B cell (primary cell): ENCODE data around the gene FASTK. TPM values are rescaled to one million over a fixed set of nuclear protein-coding genes. Genes with fewer than 3 reads are reported as not detected.

ENCODE experiments used
- ATAC-seq: fragments of 200-7000 bp; cut with Tn5 transposase; one replicate; pipeline ENCODE4 v1.10.0; 2021; ENCODE audit warnings: low read depth, mild to moderate bottlenecking, moderate number of reproducible peaks, moderate library complexity
- CTCF ChIA-PET: fragments of 350-600 bp; sonication (Branson Sonifier 250); formaldehyde crosslinking; loops from one replicate; lab custom pipeline; 2021; ENCODE audit warnings: antibody characterized with exemption, inconsistent platforms; lab: Charles Lee
- POLR2A ChIA-PET: fragments of 350-600 bp; sonication (Branson Sonifier 250); formaldehyde crosslinking; loops from one replicate; lab custom pipeline; 2021; ENCODE audit warnings: antibody characterized with exemption; lab: Charles Lee
- DNase-seq: peaks from one replicate; pipeline ENCODE4 v3.0.0; 2013
- H2AFZ ChIP-seq: 2 replicates; pipeline ENCODE4 v1.6.1; 2012; ENCODE audit warnings: mild to moderate bottlenecking, low read depth, low read length; ENCODE audit not compliant: insufficient read depth, poor library complexity, severe bottlenecking
- H3K27ac ChIP-seq, 2 donors: 1 replicate in 1 of 2; 2 replicates in 1 of 2; pipeline ENCODE4 v1.5.1; 2012 to 2013; ENCODE audit warnings: low read length in 2 of 2, mild to moderate bottlenecking in 2 of 2, moderate library complexity in 1 of 2
- H3K27me3 ChIP-seq, 4 experiments: fragments of 200-600 bp in 1 of 4; sonication (generic) in 1 of 4; replicated peaks in 1 of 4; 1 replicate in 2 of 4; 2 replicates in 2 of 4; pipeline versions ENCODE4 v1.6.1 to v1.7.0; 2013 to 2016; ENCODE audit warnings: low read length in 3 of 4, mild to moderate bottlenecking in 2 of 4, mixed read lengths in 1 of 4, moderate library complexity in 1 of 4; ENCODE audit not compliant: insufficient read depth in 4 of 4, control insufficient read depth in 3 of 4; ENCODE audit errors: control extremely low read depth in 1 of 4
- H3K36me3 ChIP-seq, 2 experiments: replicated peaks in 1 of 2; 1 replicate in 1 of 2; 2 replicates in 1 of 2; pipeline versions ENCODE4 v1.6.1 to v1.7.1; 2013; ENCODE audit warnings: low read length in 1 of 2; ENCODE audit not compliant: insufficient read depth in 2 of 2, control insufficient read depth in 1 of 2; ENCODE audit errors: control extremely low read depth in 1 of 2, extremely low read depth in 1 of 2
- H3K4me1 ChIP-seq, 2 donors: fragments of 200-600 bp in 1 of 2; sonication (generic) in 1 of 2; 1 replicate in 1 of 2; 2 replicates in 1 of 2; pipeline versions ENCODE4 v1.5.1 to v1.6.1; 2013 to 2017; ENCODE audit warnings: low read length in 2 of 2; ENCODE audit not compliant: control insufficient read depth in 2 of 2, insufficient read depth in 2 of 2
- H3K4me2 ChIP-seq: replicated peaks from 2 replicates; pipeline ENCODE3; 2012; ENCODE audit warnings: mild to moderate bottlenecking, low read depth, low read length; ENCODE audit not compliant: poor library complexity, severe bottlenecking
- H3K4me3 ChIP-seq, 5 experiments: fragments of 200-600 bp in 1 of 5; sonication (generic) in 1 of 5; 1 replicate in 3 of 5; 2 replicates in 2 of 5; pipeline versions ENCODE4 v1.5.1 to v1.7.0; 2011 to 2016; ENCODE audit warnings: low read length in 4 of 5, mild to moderate bottlenecking in 4 of 5, low read depth in 2 of 5, control low read depth in 1 of 5, moderate library complexity in 1 of 5; ENCODE audit not compliant: insufficient read depth in 1 of 5; ENCODE audit errors: control extremely low read depth in 1 of 5, extremely low read depth in 1 of 5
- H3K79me2 ChIP-seq: fragments of 200-600 bp; sonication (generic); one replicate; pipeline ENCODE4 v1.6.0; 2016; ENCODE audit warnings: low read length; ENCODE audit not compliant: control insufficient read depth, insufficient read depth
- H3K9ac ChIP-seq: fragments of 200-600 bp; sonication (generic); 2 replicates; pipeline ENCODE4 v1.6.1; 2017; ENCODE audit warnings: mild to moderate bottlenecking, low read length, moderate library complexity
- H3K9me3 ChIP-seq, 3 donors: one replicate each; pipeline versions ENCODE4 v1.6.1 to v1.7.1; 2013; ENCODE audit warnings: low read length in 2 of 3; ENCODE audit not compliant: control insufficient read depth in 2 of 3, insufficient read depth in 1 of 3; ENCODE audit errors: control extremely low read depth in 1 of 3
- H4K20me1 ChIP-seq: 2 replicates; pipeline ENCODE4 v1.6.0; 2012; ENCODE audit warnings: mild to moderate bottlenecking, low read length; ENCODE audit not compliant: insufficient read depth, control insufficient read depth, poor library complexity, severe bottlenecking
- H3K27ac Mint-ChIP-seq: one replicate; pipeline ENCODE4 v1.8.0; 2021; ENCODE audit warnings: mixed read lengths
- H3K27me3 Mint-ChIP-seq: one replicate; pipeline ENCODE4 v1.8.0; 2021; ENCODE audit warnings: mixed read lengths
- H3K4me1 Mint-ChIP-seq: one replicate; pipeline ENCODE4 v1.8.0; 2021; ENCODE audit warnings: mixed read lengths
- H3K4me3 Mint-ChIP-seq: one replicate; pipeline ENCODE4 v1.8.0; 2021; ENCODE audit warnings: mixed read lengths
- H3K9me3 Mint-ChIP-seq: one replicate; pipeline ENCODE4 v1.8.0; 2022; ENCODE audit warnings: mixed read lengths; ENCODE audit not compliant: insufficient read depth
- EZH2 ChIP-seq: IDR thresholded peaks from 2 replicates; pipeline ENCODE4 v1.6.1; 2012; ENCODE audit warnings: borderline replicate concordance, low read depth, mild to moderate bottlenecking, moderate library complexity, low read length; ENCODE audit not compliant: insufficient read depth, poor library complexity, severe bottlenecking
- WGBS: methylation state at CpG from one replicate; pipeline ENCODE4 v1.1.5; 2013; ENCODE audit warnings: missing lambda C conversion rate; ENCODE audit not compliant: insufficient coverage; 5-methylcytosine and 5-hydroxymethylcytosine counted together
- intact Hi-C: fragments of 100-400 bp; cut with micrococcal nuclease; formaldehyde crosslinking; loops from one replicate; pipeline ENCODE4 v1.10.0; 2022
- polyA plus RNA-seq: library from polyadenylated mRNA; depleted of rRNA; stranded (reverse); fragments of >200 nt; gene quantifications from 2 replicates; pipeline ENCODE4 v1.2.3, GENCODE V29; 2012
- total RNA-seq, 2 donors: library from RNA; stranded (reverse); fragments of 120-200 nt in 1 of 2; gene quantifications; 1 replicate in 1 of 2; 2 replicates in 1 of 2; pipeline versions ENCODE4 v1.2.3 to v1.2.4, GENCODE V29; 2013 to 2022
- TF ChIP-seq, protein P1 (sequence below): fragments of 200-600 bp; IDR thresholded peaks from one replicate; pipeline ENCODE4 v1.8.0; 2022; ENCODE audit warnings: antibody characterized with exemption, mild to moderate bottlenecking

Gene FASTK
- total and polyA plus RNA-seq, 2 donors (not counting 1 experiment from before 2014, with no cell fraction given): 120 to 258 TPM

DNA sequence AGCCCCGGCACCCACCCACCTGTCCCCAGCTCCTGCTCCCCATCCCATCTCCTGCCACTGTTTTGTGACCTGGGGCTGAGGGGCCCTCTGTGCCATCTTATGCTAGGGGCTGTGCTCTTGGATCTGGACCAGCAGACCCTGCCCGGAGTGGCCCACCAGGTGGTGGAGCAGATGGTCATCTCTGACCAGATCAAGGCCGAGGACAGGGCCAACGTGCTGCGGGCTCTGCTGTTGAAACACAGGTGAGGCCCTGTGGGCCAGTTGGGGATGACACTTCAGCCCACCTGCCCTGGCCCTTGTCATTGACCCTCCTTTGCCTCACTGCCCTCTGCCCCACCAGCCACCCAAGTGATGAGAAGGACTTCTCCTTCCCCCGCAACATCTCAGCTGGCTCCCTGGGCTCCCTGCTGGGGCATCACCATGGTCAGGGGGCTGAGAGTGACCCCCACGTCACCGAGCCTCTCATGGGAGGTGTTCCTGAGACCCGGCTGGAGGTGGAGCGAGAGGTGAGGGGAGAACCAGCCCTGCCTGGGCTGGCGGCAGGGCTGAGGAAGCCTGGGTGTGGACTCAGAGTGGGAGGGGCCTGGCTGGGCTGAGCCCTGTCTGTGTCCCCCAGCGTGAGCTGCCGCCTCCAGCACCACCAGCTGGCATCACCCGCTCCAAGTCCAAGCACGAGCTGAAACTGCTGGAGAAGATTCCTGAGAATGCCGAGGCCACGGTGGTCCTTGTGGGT, 10.6 kb downstream of the FASTK start:
- no peak overlapping the region for H3K4me2 ChIP-seq
- DNase-seq (no peak), ATAC-seq (no peak)
- H3K4me3 ChIP-seq: no peak overlapping the region
- no peaks in the 10 kb centered on the region for H3K9me3 Mint-ChIP-seq
- H3K27me3 Mint-ChIP-seq: no peaks in the 10 kb centered on the region
- no peak overlapping the region for H3K27ac ChIP-seq
- intact Hi-C loops: no loop called here
- H3K27ac Mint-ChIP-seq: no peak overlapping the region
- POLR2A ChIA-PET: no interaction called here
- CTCF ChIA-PET: no interaction called here
- H3K79me2 ChIP-seq: no peaks in the 10 kb centered on the region
- peaks cover 0 to 39% of the 10 kb centered on the region in 2 experiments for H3K36me3 ChIP-seq
- no peak for TF ChIP-seq EZH2
- TF ChIP-seq, protein P1, sequence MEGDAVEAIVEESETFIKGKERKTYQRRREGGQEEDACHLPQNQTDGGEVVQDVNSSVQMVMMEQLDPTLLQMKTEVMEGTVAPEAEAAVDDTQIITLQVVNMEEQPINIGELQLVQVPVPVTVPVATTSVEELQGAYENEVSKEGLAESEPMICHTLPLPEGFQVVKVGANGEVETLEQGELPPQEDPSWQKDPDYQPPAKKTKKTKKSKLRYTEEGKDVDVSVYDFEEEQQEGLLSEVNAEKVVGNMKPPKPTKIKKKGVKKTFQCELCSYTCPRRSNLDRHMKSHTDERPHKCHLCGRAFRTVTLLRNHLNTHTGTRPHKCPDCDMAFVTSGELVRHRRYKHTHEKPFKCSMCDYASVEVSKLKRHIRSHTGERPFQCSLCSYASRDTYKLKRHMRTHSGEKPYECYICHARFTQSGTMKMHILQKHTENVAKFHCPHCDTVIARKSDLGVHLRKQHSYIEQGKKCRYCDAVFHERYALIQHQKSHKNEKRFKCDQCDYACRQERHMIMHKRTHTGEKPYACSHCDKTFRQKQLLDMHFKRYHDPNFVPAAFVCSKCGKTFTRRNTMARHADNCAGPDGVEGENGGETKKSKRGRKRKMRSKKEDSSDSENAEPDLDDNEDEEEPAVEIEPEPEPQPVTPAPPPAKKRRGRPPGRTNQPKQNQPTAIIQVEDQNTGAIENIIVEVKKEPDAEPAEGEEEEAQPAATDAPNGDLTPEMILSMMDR: no peak
- no peaks in the 10 kb centered on the region for H4K20me1 ChIP-seq
- H3K4me1 Mint-ChIP-seq: no peaks in the 10 kb centered on the region
- H3K9ac ChIP-seq: no peak overlapping the region
- H3K4me1 ChIP-seq: no peaks in the 10 kb centered on the region
- H3K27me3 ChIP-seq: no peaks in the 10 kb centered on the region
- no peak overlapping the region for H3K4me3 Mint-ChIP-seq
- no peak overlapping the region for H2AFZ ChIP-seq
- no peaks in the 10 kb centered on the region for H3K9me3 ChIP-seq
- WGBS: 95% methylated on average over 16 of the region's 17 CpGs

DNA sequence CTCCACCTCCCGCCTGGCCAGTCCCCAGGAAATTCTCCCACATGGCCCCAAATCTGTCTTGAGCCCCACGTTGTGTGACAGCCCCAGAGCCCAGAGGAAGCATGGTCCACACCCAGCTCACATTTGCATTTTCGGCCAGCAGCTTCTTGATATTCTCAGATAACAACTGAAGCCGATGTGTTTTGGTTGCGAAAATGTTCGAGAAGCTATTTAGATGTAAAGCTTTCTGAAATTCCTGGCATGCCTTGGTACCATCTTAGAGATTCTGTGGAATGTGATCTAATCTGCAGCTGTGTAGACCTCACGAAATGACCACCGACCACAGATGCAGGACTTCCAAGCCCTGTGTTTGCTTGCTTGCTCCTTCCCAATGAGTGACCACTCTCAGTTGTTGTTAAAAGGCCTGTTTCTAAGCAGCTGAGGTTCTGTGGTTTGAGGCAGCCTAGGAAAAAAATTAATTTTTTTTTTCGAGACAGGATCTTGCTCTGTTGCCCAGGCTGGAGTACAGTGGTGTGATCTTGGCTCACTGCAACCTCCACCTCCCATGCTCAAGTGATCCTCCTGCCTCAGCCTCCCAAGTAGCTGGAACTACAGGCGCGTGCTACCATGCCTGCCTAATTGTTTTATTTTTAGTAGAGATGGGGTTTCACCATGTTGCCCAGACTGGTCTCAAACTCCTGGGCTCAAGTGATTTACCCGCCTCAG, 12.4 kb downstream of the FASTK start:
- H3K79me2 ChIP-seq: no peaks in the 10 kb centered on the region
- no peak overlapping the region for H3K4me2 ChIP-seq
- TF ChIP-seq EZH2: no peak
- H3K4me3 ChIP-seq: no peak overlapping the region
- 100% methylated on average over 10 of the region's 12 CpGs for WGBS
- no peak overlapping the region for H2AFZ ChIP-seq
- intact Hi-C loops: no loop called here
- no peak overlapping the region for H3K27ac ChIP-seq
- H3K9ac ChIP-seq: no peak overlapping the region
- Mint-ChIP-seq H3K4me3 (no peak overlapping the region), H3K9me3 (no peaks in the 10 kb centered on the region), H3K4me1 (no peaks in the 10 kb centered on the region), H3K27me3 (no peaks in the 10 kb centered on the region), H3K27ac (no peak overlapping the region)
- H3K4me1 ChIP-seq: no peaks in the 10 kb centered on the region
- POLR2A ChIA-PET: no interaction called here
- DNase-seq (no peak), ATAC-seq (no peak)
- CTCF ChIA-PET: interaction anchor here (0.8 to 1.4 kb wide), 2 partner anchors 9 to 42 kb away, joined by 3 to 4 read pairs; no protein-coding TSS in a partner anchor
- no peaks in the 10 kb centered on the region for H4K20me1 ChIP-seq
- H3K9me3 ChIP-seq: no peaks in the 10 kb centered on the region
- no peaks in the 10 kb centered on the region for H3K27me3 ChIP-seq
- peaks cover 0 to 47% of the 10 kb centered on the region in 2 experiments for H3K36me3 ChIP-seq
